GM12878 (cell line): ENCODE measurements around the gene ZC3H11A. TPM values are rescaled to one million over a fixed set of nuclear protein-coding genes. Genes with fewer than 3 reads are reported as not detected.

Source experiments
- ATAC-seq: fragments of 200-7000 bp; cut with Tn5 transposase; 3 replicates; pipeline ENCODE4 v1.9.1; 2020; ENCODE audit warnings: mild to moderate bottlenecking, moderate library complexity
- BruUV-seq: library from RNA; stranded (reverse); fragments of 400-500 nt; replicated peaks from 2 replicates; lab custom pipeline; 2021; lab: Mats Ljungman, UMichigan
- CTCF ChIA-PET: fragments of 300-600 bp; sonication (Branson Sonifier 250); formaldehyde crosslinking; extraction: SDS; loops from one replicate; lab custom pipeline; 2021; ENCODE audit warnings: inconsistent platforms; lab: Yijun Ruan, JAX
- POLR2A ChIA-PET: fragments of 350-600 bp; formaldehyde crosslinking; extraction: SDS; loops from one replicate; lab custom pipeline; 2021; ENCODE audit warnings: inconsistent platforms; lab: Charles Lee
- RAD21 ChIA-PET: fragments of 300-600 bp; sonication (Branson Sonifier 250); formaldehyde crosslinking; loops from one replicate; lab custom pipeline; 2023; ENCODE audit warnings: antibody characterized with exemption; ENCODE audit not compliant: unreplicated experiment; lab: Charles Lee
- SMC1A ChIA-PET: fragments of 300-600 bp; sonication (Branson Sonifier 250); formaldehyde crosslinking; loops from one replicate; lab custom pipeline; 2023; ENCODE audit not compliant: unreplicated experiment, uncharacterized antibody; lab: Charles Lee
- DNase-seq: peaks from one replicate; pipeline ENCODE4 v3.0.0-alpha.2; 2011; ENCODE audit warnings: low read depth, low spot score
- FAIRE-seq: peaks from 3 replicates; lab custom pipeline; 2011; peaks lifted over from hg19 to GRCh38; lab: Jason Lieb, UNC
- H2AFZ ChIP-seq: 2 replicates; pipeline ENCODE4 v1.6.0; 2011; ENCODE audit warnings: low read depth, low read length, control low read depth; ENCODE audit not compliant: control insufficient read depth
- H3K27ac ChIP-seq: 2 replicates; pipeline ENCODE4 v1.5.1; 2011; ENCODE audit warnings: control low read depth; ENCODE audit not compliant: control insufficient read depth, insufficient read depth
- H3K27me3 ChIP-seq, 2 experiments: replicated peaks in 1 of 2; 2 replicates each; pipeline versions ENCODE4 v1.6.0 to v1.6.1; 2011; ENCODE audit warnings: low read length in 1 of 2; ENCODE audit not compliant: control insufficient read depth in 2 of 2, insufficient read depth in 2 of 2
- H3K36me3 ChIP-seq, 2 experiments: 2 replicates each; pipeline ENCODE4 v1.5.1; 2011; ENCODE audit warnings: low read length in 1 of 2; ENCODE audit not compliant: control insufficient read depth in 2 of 2, insufficient read depth in 2 of 2
- H3K4me1 ChIP-seq: 2 replicates; pipeline ENCODE4 v1.6.1; 2011; ENCODE audit warnings: mild to moderate bottlenecking, low read length, moderate library complexity, mixed read lengths; ENCODE audit not compliant: control insufficient read depth, insufficient read depth
- H3K4me2 ChIP-seq: 2 replicates; pipeline ENCODE4 v1.6.0; 2011; ENCODE audit warnings: control low read depth; ENCODE audit not compliant: control insufficient read depth, insufficient read depth
- H3K4me3 ChIP-seq: fragments of 200-600 bp; sonication (generic); 2 replicates; pipeline ENCODE4 v1.5.1; 2016
- H3K79me2 ChIP-seq: 2 replicates; pipeline ENCODE4 v1.6.0; 2011; ENCODE audit warnings: low read length; ENCODE audit not compliant: control insufficient read depth, insufficient read depth
- H3K9ac ChIP-seq: 2 replicates; pipeline ENCODE4 v1.8.0; 2011; ENCODE audit warnings: low read length, control low read depth, mixed read lengths; ENCODE audit not compliant: control insufficient read depth, insufficient read depth
- H3K9me3 ChIP-seq: replicated peaks from 3 replicates; pipeline ENCODE4 v1.5.1; 2011; ENCODE audit warnings: mild to moderate bottlenecking, low read length; ENCODE audit not compliant: control insufficient read depth, insufficient read depth
- H4K20me1 ChIP-seq: 2 replicates; pipeline ENCODE4 v1.6.0; 2011; ENCODE audit not compliant: control insufficient read depth, insufficient read depth
- CBFB ChIP-seq: IDR thresholded peaks from 2 replicates; pipeline ENCODE4 v1.6.1; 2016; ENCODE audit warnings: antibody characterized with exemption, low read depth
- CEBPZ ChIP-seq: fragments of 150-350 bp; IDR thresholded peaks from 2 replicates; pipeline ENCODE4 v1.6.1; 2016; ENCODE audit warnings: low read depth, low read length
- CREB1 ChIP-seq: IDR thresholded peaks from 2 replicates; pipeline ENCODE4 v1.6.1; 2012; ENCODE audit warnings: low read depth, mild to moderate bottlenecking, inconsistent platforms
- DPF2 ChIP-seq: fragments of 450-650 bp; IDR thresholded peaks from 2 replicates; pipeline ENCODE4 v1.6.1; 2017; ENCODE audit warnings: mild to moderate bottlenecking
- HDAC2 ChIP-seq: fragments of 200-600 bp; sonication (generic); IDR thresholded peaks from 2 replicates; pipeline ENCODE4 v1.6.1; 2017
- IKZF1 ChIP-seq: fragments of 450-650 bp; conservative IDR thresholded peaks from 2 replicates; pipeline ENCODE4 v1.6.1; 2017; ENCODE audit warnings: antibody characterized with exemption, mild to moderate bottlenecking
- LARP7 ChIP-seq: fragments of 450-650 bp; IDR thresholded peaks from 2 replicates; pipeline ENCODE4 v1.6.1; 2017; ENCODE audit warnings: mild to moderate bottlenecking
- MEF2B ChIP-seq: fragments of 450-650 bp; IDR thresholded peaks from 2 replicates; pipeline ENCODE4 v1.6.1; 2018; ENCODE audit warnings: mild to moderate bottlenecking, moderate library complexity; ENCODE audit not compliant: partially characterized antibody, poor library complexity, severe bottlenecking
- NFYA ChIP-seq: IDR thresholded peaks from 2 replicates; pipeline ENCODE4 v1.6.1; 2011; ENCODE audit warnings: low read depth, mild to moderate bottlenecking, low read length, improper control_type of control experiment, borderline replicate concordance
- NFYB ChIP-seq: IDR thresholded peaks from 2 replicates; pipeline ENCODE4 v1.6.1; 2011; ENCODE audit warnings: low read depth, mild to moderate bottlenecking, low read length, improper control_type of control experiment, moderate library complexity; ENCODE audit not compliant: insufficient read depth
- RELB ChIP-seq: fragments of 450-650 bp; IDR thresholded peaks from 2 replicates; pipeline ENCODE4 v1.6.1; 2017; ENCODE audit warnings: low read depth, mild to moderate bottlenecking, moderate library complexity
- SMC3 ChIP-seq: IDR thresholded peaks from 2 replicates; pipeline ENCODE4 v1.6.1; 2011; ENCODE audit warnings: low read length, improper control_type of control experiment, borderline replicate concordance
- SREBF2 ChIP-seq: IDR thresholded peaks from 2 replicates; pipeline ENCODE4 v1.6.1; 2012; ENCODE audit warnings: mild to moderate bottlenecking, low read length
- WRNIP1 ChIP-seq: IDR thresholded peaks from 2 replicates; pipeline ENCODE4 v1.6.1; 2011; ENCODE audit warnings: low read depth, low read length, improper control_type of control experiment, borderline replicate concordance
- ZBTB4 ChIP-seq: fragments of 450-650 bp; formaldehyde crosslinking; IDR thresholded peaks from 2 replicates; pipeline ENCODE4 v1.4.0; 2022; ENCODE audit warnings: mild to moderate bottlenecking, moderate library complexity
- WGBS: methylation state at CpG from one replicate; pipeline ENCODE4 v1.1.6; 2016; ENCODE audit warnings: low lambda C conversion rate; ENCODE audit not compliant: insufficient replicate concordance, insufficient coverage; ENCODE audit errors: missing lambda C conversion rate; 5-methylcytosine and 5-hydroxymethylcytosine counted together
- in situ Hi-C: fragments of 300-500 bp; cut with MboI; formaldehyde crosslinking; loops from 9 replicates; pipeline ENCODE4 v1.14.3; 2018; ENCODE audit warnings: mixed read lengths
- intact Hi-C: fragments of 100-400 bp; cut with micrococcal nuclease; formaldehyde crosslinking; loops from one replicate; pipeline ENCODE4 v1.14.2; 2022; ENCODE audit not compliant: unreplicated experiment
- polyA plus RNA-seq, 11 experiments: library from polyadenylated mRNA; depleted of rRNA in 4 of 11; unstranded in 6 of 11; stranded (reverse) in 5 of 11; fragments of >200 nt; fragmentation: Nextera tagmentation in 4 of 11; fragmentation: Illumina TruSeq in 1 of 11; extraction: Ambion mirVana in 4 of 11; extraction: Trizol in 1 of 11; gene quantifications; 1 replicate in 1 of 11; 2 replicates in 10 of 11; pipeline versions ENCODE4 v1.2.1 to v1.2.3, GENCODE V29; 2011 to 2016; ENCODE audit warnings: inconsistent platforms in 2 of 11, missing spikeins in 2 of 11, low read depth in 1 of 11
- total RNA-seq, 4 experiments: library from RNA; depleted of rRNA in 3 of 4; stranded (reverse); fragments of >200 nt in 3 of 4; fragmentation: Illumina TruSeq in 1 of 4; extraction: Trizol in 1 of 4; gene quantifications; 2 replicates each; pipeline versions ENCODE4 v1.2.1 to v1.2.3, GENCODE V29; 2013 to 2021

The ZC3H11A gene
- total and polyA plus RNA-seq, 10 of the 15 experiments (the other 5 are each of a cell fraction or from before 2014, with no cell fraction given): 21.1 to 123 (median 60.8) TPM

GRCh38 chr1:203828002-203828401 lies 32.6 kb downstream of the ZC3H11A start:
- H4K20me1 ChIP-seq: no peaks in the 10 kb centered on the region

More at GRCh38 chr1:203828002-203828401, 32.6 kb downstream of the ZC3H11A start:
- in situ Hi-C loops: no loop called here
- RAD21 ChIA-PET: no interaction called here
- no peak overlapping the region for H3K4me2 ChIP-seq
- ATAC-seq: no peak
- TF ChIP-seq SREBF2: no peak
- no peak for TF ChIP-seq CEBPZ
- TF ChIP-seq CBFB: no peak
- TF ChIP-seq NFYB: no peak
- no peak for TF ChIP-seq CREB1
- TF ChIP-seq RELB: no peak
- TF ChIP-seq HDAC2: no peak
- no peak for TF ChIP-seq IKZF1
- TF ChIP-seq NFYA: no peak
- no peak for TF ChIP-seq WRNIP1
- no peak for TF ChIP-seq ZBTB4 (CRISPR knock-in tag)
- no peak for TF ChIP-seq MEF2B
- TF ChIP-seq DPF2: no peak
- no peak for TF ChIP-seq LARP7
- no peak for TF ChIP-seq SMC3
- TF ChIP-seq, all 136 proteins: peak for 0
- no peak overlapping the region for H2AFZ ChIP-seq
- H3K79me2 ChIP-seq: no peaks in the 10 kb centered on the region; the same call in 1 of the 2 replicates
- SMC1A ChIA-PET: no interaction called here
- H3K4me1 ChIP-seq: no peaks in the 10 kb centered on the region
- no peaks in the 10 kb centered on the region for H3K27me3 ChIP-seq
- DNase-seq: no peak
- FAIRE-seq: no peak
- H3K9me3 ChIP-seq: no peaks in the 10 kb centered on the region
- H3K36me3 ChIP-seq: peaks cover 0 to 26% of the 10 kb centered on the region in 2 experiments
- POLR2A ChIA-PET: no interaction called here
- WGBS: 96% methylated on average over 5 of the region's 5 CpGs
- no TSS peak for BruUV-seq
- CTCF ChIA-PET: interaction anchor here (1.2 kb wide), 1 partner anchor 301 kb away, joined by 3 read pairs; no protein-coding TSS in a partner anchor
- no peak overlapping the region for H3K9ac ChIP-seq
- no peak overlapping the region for H3K27ac ChIP-seq
- intact Hi-C loops: no loop called here
- no peak overlapping the region for H3K4me3 ChIP-seq
